Activated CD4-positive, alpha-beta T cell treated with anti-CD3 and anti-CD28 coated beads, Interleukin-2, amount 50 U/mL, for 48 hours (primary cell): ENCODE measurements around the gene ADPRH.
A peak's percentile ranks its signal among the peaks of the same experiment; 100 is the strongest.
"Not testable (repeated sequence)": the region's sequence is repeated elsewhere in the genome, so short reads cannot be mapped to it uniquely, and the experiment has no call there.

Experiments used
- DNase-seq, 2 experiments: peaks; one replicate each; pipeline ENCODE4 v3.0.0-alpha.2; 2020

The ADPRH gene

DNA sequence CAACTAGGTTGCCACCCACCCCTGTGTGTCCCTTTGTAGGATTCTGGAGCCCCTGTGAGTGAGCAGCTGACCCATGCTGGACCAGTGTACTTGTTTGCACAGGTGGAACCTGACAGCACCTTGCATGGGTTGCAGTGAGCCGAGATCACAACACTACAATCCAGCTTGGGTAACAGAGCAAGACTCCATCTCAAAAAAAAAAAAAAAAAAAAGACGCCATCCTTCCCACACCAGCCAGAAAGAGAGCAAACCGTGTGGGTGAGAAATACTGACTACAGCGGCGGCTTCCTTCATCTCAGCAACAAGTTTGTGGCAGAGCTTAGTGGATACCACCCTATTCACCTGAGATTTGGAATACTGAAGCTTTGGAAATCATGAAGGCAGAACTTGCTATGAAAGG lies 19.1 kb upstream of the ADPRH start:
- no peak for DNase-seq

DNA sequence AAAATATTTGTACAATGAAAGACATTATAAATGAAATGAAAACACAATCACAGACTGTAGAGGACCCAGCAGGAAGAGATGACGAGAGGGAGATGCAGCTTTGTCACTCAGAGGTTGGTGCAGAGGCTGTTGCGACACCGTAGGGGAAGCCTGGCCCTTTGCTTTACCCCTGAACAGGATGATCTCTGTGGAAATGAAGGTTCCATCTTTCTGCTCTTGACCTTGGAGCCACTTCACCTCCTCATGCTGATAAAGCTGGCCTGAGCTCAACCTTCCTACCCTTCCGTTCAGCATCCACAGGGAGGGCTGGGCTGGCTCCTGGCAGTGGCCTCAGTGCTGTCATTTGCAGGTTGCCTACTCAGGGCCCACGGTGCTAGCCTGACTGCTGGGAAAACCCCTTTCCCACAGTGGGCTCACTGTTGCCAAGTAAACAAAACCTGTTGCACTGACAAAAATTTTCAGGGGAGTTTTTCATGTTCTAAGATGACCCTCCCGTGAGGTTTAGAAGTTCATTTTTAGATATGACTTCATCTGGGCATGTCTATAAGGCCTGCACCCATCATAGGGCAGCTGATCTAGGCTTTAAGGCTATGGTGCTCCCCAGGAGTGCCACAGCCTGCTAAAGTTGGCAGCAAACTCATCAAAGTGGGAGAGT lies 16.9 kb upstream of the ADPRH start:
- peak; percentile 39 to 51 for DNase-seq

DNA sequence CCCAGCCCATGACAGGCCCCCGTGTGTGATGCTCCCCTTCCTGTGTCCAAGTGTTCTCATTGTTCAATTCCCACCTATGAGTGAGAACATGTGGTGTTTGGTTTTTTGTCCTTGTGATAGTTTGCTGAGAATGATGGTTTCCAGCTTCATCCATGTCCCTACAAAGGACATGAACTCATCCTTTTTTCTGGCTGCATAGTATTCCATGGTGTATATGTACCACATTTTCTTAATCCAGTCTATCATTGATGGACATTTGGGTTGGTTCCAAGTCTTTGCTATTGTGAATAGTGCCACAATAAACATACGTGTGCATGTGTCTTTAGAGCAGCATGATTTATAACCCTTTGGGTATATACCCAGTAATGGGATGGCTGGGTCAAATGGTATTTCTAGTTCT lies 16.0 kb upstream of the ADPRH start:
- DNase-seq, result not testable (repeated sequence)

DNA sequence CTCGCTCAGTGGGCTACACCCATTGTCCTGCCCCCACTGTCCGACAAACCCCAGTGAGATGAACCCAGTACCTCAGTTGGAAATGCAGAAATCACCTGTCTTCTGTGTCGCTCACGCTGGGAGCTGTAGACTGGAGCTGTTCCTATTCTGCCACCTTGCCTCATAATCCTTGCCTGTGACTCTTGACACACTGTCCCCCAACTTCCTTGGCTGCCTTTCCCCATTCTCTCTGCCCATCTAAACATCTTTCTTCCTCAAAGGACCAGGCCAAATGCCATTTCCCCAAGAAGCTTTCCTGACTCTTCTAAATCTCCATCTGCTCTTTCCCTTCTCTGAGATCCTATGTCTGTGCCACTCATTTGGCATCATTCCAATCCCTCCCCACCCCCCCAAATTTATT lies 10.1 kb upstream of the ADPRH start:
- no peak for DNase-seq

DNA sequence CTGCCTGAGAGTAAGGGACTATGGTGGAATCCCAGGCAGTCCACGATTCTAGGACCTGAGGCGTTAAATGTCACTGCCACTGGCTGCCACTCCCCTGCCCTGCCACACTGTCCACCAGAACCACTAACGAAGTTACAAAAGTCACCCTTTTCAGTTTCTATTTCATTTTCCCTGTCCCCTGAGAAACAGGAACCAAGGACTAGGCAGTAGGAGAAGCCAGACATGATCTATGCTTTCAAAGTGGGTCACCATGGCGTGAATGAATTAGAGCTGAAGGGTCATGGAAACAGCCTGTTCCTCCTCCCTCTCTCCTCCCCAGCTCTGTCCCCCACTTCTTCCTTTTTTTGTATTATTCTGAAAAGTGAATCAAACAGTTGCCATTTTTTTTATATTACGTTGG lies 9.1 kb upstream of the ADPRH start:
- no peak for DNase-seq

DNA sequence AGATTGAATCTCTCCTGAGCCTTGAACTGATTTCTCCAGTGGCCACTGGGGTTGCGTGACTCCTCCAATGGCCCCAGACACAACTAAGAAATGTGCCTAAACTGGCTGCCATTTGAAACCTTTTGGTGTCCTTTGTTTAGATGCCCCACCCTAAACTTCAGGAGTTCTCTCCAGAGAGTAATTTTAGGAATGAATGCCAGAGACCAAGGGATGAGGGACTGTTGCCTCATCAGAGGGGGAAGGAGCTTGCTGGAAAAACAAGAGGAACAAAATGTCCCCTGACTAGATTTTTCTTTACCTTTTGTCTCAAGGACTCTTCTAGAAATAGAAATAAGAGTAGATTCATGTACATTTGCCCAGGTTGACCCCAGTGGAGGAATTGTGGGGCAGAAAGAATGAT lies 8.1 kb upstream of the ADPRH start:
- no peak for DNase-seq

DNA sequence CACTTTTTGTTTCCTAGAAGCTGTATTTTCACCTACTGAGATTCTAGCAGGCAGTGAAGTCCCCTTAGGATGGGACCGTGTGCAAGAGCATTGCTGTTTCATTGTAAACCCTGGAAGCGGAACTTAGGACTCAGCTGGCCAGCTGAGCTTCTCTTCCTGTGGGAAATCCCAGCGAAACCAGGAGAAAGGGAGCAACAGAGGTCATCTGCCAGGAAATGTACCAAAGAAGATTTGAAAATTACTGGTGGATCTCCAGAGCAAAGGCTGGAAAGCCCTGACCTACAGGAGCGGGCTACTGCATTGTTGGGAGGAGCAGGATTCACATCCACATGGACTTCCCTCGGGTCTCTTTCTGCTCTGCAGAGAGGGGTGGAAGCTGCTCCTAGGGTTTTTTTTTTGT lies 7.6 kb upstream of the ADPRH start:
- no peak for DNase-seq

DNA sequence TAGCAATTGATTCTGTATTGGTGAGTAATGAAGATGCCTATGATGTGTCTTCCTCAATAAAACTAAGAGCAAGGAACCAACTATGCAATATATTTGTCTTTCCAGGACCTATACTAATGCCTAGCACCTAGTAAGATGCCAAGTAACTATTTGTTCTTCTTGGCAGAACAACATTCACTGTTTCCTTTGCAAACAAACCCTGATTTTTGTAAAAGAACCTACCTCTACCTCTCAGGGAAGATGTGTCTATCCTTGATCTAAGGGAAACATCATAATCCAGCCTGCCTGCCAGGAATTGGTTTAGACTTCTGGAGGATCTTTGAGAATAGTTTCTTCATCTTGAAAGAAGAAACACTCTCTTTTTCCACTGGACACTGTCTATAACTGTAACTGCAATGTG lies 3.8 kb upstream of the ADPRH start:
- no peak for DNase-seq

DNA sequence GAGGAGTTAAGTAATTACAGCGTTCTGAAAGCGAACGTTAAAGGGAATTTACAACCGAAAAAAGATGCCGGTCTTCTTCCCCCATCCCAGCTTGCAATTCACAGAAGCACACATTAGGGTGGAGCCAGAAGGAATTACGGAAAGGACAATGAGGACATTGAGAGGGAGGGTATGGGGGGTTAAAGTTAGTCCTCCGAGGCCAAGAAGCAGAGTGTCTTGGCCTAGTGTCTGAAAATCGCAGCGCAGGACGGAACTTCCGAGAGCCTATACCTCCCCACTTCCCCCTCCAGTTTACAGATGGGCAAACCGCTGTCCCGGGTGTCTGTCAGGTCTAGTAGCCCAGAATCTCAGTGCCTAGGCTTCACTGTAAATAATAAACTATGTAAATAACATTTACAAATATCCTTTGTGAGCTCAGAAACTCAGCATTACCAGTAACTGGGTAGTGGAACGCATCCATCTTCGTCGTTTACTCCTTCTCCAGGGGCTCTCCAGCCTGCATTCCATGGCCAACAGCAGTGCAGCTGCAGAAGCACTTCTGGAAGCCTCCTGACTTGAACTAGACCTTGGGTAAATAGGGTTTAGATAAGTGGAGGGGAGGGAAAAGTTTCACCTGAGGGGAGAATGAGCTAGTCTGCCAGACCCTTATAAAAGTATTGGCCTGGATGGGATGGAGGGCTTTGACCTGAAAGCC lies 922 bp downstream of the ADPRH start:
- DNase-seq, result peak in 1 of 2 experiments; percentile 20

DNA sequence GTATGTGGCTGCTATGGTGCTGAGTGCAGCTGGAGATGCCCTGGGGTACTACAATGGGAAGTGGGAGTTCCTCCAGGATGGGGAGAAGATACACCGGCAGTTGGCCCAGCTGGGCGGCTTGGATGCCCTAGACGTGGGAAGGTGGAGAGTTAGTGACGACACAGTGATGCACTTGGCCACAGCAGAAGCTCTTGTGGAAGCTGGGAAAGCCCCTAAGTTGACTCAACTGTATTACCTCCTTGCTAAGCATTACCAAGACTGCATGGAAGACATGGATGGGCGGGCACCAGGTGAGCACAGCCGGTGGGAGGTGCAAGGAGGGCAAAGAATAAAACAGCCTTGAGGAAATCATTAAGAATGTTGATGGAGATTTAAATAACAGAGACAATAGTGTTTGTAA lies 2.9 kb downstream of the ADPRH start:
- DNase-seq, result peak; percentile 44 to 58

DNA sequence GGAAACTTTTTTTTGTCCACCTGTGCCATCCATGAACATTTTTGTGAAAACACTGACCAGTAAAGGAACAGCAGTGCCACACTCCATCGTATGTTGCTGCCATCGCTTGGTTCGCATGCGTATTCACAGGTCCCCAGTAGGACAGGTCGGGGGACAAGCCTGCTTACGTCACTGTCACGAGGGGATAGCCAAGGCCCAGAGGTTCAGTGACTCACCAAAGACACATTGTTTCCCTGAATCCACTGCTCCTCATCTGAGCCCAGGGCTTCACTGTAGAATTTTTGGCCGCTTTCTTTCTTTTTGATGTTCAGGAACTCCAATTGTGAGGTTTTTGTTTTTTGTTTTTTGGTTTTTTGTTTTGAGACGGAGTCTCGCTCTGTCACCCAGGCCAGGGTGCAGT lies 5.9 kb downstream of the ADPRH start:
- no peak for DNase-seq

DNA sequence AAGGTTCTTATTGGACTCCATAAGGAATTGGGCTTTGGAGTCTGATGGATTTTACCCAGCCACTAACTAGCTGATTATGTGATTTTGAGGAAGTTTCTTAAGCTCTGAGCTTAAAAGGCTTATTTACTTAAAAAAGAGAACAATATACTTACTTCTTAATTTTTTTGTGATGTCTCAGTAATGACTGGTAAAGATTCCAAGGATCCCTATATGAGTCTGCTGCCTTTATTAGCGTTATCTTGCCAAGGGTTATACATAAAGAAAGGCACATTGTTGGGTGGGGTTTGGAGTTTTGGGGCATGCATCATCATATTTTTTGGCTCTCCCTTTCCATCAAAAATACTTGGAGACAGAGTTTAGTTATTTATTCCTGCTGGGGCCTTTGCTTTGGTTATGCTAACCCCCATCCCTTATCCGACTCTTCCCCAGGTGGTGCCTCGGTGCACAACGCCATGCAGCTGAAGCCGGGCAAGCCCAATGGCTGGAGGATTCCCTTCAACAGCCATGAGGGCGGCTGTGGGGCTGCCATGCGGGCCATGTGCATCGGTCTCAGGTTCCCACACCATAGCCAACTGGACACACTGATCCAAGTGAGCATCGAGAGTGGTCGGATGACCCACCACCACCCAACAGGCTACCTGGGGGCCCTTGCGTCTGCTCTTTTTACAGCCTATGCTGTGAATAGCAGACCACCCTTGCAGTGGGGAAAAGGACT lies 6.7 kb downstream of the ADPRH start:
- DNase-seq, result no peak

DNA sequence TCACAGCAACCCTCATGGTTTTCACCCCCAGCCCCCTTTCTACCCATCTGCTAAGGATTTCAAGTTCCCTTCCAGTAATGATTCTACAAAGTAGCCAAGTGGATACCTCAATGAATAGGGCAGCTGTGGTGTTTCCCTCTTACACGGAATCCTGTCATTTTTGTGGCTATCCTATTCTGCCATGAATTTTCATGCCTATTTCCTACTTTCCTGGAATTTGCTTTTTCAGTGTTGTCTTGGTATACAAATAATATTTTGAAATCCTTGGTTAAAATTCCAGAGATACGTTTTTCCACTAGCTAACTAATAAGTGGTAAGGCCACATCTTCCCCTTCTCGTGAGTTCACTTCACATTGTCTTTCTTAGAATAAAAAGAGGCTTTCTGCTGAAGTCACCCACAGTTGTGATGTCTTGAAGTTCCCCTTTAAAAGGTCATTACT lies 7.5 kb downstream of the ADPRH start:
- DNase-seq, result no peak

DNA sequence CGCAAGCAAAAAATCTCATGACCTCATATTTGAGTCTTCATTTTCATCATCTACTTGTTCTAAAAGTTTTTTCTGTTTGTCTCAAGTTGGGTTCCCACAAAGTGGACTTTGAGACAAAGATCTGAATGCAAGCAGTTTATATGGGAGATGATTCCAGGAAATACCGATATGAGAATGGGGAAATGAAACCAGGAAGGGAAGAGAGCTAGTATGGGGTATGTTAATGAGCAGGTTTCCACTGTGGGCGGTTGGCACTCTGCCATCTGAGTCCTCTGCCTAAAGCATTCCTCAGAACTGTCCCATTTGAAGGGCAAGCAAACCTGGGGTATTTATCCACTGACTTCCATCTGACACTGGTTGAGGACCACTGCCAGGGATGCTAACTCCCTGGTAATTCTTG lies 8.8 kb downstream of the ADPRH start:
- DNase-seq, result peak; percentile 57 to 64

DNA sequence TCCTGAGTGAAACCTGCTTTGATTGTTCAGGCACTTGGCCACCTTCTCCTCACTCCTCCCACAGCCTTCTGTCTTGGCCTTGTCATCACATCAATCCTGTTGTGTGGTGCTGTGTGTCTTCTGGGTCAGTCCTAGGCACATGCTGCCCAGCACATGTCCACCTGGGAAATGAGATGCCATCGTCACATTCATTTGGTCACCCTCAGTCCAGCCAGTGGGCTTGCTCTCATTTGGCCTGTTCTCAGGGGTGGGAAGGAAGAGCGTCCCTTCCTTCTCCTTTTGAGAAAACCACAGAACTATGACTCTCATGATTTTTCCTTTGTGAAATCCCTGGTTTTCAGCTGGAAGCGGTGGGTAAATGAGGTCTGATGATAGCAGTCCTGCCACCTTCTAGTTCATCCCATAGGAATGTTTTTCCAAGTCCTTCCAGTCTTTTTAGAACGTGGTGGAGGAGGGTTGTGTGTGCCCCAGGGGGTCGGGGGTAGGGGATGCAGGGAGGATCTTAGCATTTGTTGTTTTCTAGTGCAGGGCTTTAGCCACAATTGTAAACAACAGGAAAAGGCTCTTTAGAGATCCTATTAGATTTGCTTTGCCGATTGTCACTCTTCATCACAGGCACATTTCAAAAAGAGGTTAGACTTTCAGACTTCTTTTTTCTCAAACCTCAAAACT lies 9.9 kb downstream of the ADPRH start:
- no peak for DNase-seq

DNA sequence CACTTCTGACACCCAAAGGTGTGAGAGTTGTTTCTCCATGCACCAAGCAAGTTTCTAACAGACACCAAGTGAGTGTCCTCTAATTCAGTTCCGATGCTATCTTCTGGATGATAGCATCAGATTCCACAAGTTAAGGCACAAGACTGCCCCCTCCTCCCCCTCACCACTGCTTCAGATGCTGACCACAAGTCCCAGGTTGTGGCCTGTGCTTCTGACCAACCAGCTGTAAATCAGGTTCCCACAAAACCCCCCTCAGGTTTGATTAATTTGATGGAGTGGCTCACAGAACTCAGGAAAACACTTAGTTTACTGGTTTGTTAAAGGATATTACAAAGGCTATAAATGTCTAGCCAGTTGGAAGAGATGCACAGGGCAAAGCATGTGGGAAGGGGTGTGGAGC lies 11.4 kb downstream of the ADPRH start:
- DNase-seq, result no peak

DNA sequence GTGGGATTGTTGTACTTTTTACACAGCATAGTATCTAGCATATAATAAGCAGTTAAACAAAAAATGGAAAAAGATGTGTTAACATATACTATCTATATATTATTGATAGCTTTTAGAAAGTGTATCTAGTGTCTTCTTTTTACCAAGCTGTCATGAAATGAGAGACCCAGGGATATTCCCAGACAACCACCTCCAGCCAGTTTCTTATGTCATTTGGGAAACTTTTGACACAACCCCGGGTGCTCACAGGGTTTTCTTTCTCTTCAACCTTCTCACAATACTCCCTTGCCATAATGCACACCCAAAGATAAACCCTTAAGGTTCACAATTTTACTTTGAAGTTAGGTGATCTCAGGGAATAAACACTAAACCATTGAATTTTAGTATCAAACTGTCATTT lies 13.6 kb downstream of the ADPRH start:
- no peak for DNase-seq

DNA sequence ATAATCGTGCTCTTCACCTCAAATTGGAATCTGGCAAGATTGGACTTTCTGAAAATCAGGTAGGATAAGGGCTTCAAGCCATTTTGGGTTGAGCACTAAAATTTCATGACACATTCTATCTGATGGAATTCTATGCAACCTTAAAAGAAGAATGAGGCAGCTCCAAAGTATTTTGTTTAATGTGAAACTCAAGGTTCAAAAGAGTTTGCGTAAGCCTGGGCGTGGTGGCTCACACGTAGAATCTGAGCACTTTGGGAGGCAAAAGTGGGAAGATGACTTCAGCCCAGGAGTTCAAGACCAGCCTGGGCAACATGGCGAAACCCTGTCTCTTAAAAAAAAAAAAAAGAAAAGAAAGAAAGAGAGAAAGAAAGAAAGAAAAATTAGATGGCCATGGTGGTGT lies 14.8 kb downstream of the ADPRH start:
- DNase-seq, result no peak

DNA sequence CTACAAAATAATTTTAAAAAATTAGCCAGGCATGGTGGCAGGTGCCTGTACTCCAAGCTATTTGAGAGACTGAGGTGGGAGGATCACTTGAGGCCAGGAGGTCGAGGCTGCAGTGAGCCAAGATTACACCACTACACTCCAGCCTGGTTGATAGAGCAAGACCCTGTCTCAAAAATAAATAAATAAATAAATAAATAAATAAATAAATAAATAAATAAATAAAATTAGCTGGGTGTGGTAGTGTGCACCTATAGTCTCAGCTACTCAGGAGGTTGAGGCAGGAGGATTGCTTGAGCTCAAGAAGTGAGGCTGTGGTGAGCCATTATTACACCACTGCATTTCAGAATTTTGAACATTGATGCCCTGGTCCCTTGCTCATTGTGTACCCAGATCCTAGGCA lies 15.6 kb downstream of the ADPRH start:
- not testable (repeated sequence) for DNase-seq

DNA sequence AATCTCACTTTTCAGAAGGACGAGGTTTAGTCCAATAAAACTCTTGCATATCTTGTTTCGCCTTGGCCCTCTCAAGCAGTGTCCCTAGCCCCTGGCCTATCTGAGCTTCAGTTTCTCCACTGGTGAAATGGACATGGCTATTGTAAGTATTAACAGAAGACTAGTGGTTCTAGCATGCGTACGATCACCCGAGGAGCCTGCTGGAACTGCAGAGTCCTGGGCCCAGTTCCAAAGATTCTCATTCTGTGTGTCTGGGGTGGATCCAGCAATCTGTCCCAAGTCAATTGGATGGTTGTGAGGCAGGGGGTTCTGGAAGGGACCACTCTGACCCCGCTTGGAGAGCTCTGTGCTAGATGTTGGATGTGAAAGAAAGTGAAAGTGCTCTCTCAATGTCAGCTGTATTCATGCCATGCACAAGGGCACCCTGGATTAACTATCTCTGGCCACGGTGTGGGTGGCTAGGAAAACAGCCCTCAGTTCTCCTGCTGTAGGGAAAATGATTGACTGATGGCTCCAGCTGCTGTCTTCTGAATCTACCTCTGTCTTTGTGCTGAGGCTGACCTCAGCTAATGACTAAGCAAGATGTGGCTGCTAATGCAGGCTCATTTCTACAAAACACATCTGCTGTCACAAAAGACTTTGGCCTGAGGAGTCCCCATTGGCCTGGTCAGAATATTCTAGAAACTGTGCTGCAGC lies 16.5 kb downstream of the ADPRH start:
- no peak for DNase-seq

DNA sequence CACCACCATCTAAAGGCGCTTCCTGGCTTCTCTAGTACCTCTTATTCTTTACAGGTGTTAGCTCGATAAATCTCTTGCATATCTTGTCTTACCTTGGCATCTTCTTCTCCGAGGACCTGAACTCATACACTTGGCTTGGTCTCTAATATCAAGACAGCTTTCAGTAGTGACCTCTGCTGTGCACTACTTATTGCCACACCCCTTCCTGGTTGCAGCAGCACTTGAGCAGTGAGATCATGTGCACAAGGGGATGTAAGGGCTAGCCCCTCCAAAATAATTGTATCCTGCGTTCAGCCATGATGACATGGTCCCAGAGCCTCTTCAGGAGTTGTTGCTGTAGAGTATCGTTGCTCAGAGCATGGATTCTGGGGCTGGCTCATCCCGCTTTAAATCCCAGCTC lies 17.1 kb downstream of the ADPRH start:
- DNase-seq, result no peak

DNA sequence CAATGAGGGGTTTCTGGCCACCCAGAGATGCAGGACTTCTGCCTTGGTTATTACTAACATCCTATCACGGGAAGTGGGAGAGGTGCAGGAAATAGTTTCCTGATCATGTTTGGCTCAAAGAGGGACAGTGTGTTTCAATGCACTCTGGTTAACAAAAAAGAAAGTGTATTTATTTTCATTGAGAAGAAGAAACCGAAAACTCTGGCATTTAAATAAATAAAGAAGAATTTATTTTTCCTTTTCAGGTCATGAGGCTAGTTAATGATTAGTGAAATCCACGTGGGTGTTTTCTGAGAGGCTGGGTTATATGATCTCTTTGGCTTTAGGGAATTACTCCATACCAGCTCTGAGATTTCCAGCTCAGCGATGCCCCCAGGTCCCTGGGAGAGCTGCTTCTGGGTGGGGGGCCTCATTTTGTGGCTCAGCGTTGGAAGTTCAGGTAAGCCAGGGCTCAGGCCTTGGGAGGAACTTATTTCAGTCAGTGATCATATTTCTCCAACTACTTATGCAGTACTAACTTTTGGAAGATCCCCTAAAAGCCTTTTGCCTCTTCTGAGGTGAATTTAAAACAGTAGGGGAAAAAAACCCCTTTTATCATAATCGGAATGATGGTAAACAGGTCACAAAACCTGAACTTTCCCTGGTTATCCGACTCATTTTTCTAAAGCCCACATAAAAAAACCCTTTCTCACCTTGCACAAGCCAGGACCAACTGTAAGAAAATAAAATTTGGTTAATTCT lies 18.4 kb downstream of the ADPRH start, which contains the start of gene PLA1A:
PLA1A (plus strand) TSS at position 338 of the 741 bp plus-strand sequence; CDS start at position 367, 29 bp downstream.
- no peak for DNase-seq
